Activated effector memory CD4-positive, alpha-beta T cell treated with Interleukin-2 at 50 U/mL for 16 hours (primary cell): Measurements from ENCODE around the gene ZYG11B.
"Not testable (repeated sequence)": the region's sequence is repeated elsewhere in the genome, so short reads cannot be mapped to it uniquely, and the experiment has no call there.

Experiments
- DNase-seq: peaks from one replicate; pipeline ENCODE4 v3.0.0-alpha.2; 2020

Gene ZYG11B

GRCh38 chr1:52759908-52760307 lies 33.7 kb downstream of the ZYG11B start:
- DNase-seq, result no peak

DNA sequence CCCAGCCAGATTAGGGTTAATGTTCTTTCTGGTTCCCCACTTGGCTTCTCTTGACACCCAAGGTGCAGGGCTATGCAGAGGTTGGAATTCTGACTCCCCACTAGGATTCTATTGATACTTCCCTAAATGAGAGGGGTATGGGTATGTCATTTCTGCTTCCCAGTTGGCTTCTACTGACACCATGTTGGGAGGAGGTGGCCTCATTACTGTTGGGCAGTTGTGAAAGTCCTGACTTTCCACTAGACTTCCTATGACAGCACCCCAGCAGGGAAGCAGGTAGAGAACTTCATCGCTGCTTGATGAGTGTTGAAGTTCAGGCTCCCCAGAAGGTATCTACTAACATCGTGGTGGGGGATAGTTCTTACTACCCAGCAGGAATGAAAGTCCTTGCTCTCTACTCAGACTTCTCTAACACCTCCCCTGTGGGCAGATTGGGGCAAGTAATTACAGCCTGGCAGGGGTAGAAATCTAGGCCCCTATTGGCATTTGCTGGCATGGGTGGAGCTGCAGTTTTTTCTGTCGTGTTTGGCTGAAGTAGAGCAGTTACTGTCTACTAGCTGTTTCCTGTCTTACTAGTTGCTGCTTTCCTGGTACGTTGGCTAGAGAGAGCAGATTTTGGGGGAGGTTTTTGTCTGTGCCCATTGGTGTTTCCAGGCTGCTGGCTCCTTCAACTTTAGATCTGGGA lies 41.5 kb downstream of the ZYG11B start:
- no peak for DNase-seq

- no peak for DNase-seq
Measured at GRCh38 chr1:52769346-52770033, 43.2 kb downstream of the ZYG11B start.

DNA sequence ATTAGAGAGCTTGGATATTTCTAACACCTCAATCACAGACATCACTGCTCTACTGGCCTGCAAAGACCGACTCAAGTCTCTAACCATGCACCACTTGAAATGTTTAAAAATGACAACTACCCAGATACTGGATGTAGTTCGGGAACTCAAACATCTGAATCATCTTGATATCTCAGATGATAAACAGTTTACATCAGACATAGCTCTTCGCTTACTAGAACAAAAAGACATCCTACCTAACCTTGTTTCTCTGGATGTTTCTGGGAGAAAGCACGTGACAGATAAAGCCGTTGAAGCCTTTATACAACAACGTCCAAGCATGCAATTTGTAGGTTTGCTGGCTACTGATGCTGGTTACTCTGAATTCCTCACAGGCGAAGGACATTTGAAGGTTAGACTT lies 45.1 kb downstream of the ZYG11B start:
- DNase-seq, result no peak

GRCh38 chr1:52786148-52786547 lies 59.9 kb downstream of the ZYG11B start:
- DNase-seq, result no peak

- DNase-seq, result not testable (repeated sequence)
Measured at GRCh38 chr1:52790429-52790828, 64.2 kb downstream of the ZYG11B start.

DNA sequence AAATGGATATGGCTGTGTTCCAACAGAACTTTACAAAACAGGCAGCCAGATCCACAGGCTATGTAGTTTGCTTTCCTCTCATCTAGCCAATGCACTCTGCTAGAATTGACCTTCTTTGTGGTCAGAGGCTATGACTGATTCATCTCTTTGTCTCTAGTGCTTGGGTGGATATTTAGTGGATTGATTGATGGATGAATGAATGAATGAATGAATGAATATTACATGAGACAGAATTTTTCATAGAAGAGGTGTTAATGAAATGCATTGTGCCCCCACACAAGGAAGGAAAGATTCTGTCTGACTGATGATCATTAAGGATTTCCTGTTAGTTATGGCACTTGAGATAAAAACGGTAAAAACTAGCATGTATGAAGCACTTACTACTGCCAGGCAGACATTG lies 65.8 kb downstream of the ZYG11B start:
- DNase-seq, result no peak

DNA sequence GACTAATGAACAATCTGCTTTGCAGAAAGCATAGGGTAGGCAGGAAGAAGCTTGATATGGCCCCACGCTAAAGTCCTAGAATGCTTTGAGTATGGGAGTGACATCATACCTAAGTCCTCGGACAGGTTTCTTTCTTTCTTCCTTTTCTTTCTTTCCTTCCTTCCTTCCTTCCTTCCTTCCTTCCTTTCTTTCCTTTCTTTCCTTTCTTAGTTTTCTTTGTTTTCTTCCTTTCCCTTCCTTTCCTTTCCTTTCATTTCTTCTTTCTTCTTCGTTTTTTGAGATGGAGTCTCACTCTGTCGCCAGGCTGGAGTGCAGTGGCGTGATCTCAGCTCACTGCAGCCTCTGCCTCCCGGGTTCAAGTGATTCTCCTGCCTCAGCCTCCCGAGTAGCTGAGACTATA lies 67.5 kb downstream of the ZYG11B start:
- not testable (repeated sequence) for DNase-seq

DNA sequence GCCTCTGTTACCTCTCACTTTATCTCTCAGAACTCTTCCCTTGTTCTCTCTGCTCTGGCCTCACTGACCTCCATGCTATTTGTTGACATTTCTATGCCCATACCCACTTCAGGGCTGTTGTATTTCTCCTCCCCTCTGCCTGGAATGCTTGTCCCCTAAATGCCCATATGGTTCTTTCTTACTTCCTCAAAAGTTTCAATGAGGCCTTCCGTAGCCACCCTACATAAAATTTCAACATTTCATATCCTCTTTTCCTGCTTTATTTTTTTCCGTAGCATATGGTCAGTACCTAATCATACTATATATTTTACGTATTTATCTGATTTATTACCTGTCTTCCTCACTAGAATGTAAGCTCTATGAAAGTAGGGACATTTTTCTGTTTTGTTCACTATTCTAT lies 69.2 kb downstream of the ZYG11B start:
- DNase-seq, result no peak

DNA sequence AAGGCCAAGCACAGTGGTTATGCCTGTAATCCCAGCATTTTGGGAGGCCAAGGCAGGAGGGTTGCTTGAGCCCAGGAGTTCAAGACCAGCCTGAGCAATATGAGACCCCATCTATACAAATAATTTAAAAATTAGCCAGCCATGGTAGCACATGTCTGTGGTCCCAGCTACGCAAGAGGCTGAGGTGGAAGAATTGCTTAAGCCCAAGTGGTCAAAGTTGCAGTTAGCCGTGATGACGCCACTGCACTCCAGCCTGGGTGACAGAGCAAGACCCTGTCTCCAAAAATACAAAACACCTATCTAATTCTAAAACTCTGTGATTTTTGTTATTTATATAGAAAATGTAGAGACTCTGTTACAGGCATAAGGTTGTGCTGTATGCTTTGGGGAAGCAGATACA lies 72.1 kb downstream of the ZYG11B start:
- no peak for DNase-seq

DNA sequence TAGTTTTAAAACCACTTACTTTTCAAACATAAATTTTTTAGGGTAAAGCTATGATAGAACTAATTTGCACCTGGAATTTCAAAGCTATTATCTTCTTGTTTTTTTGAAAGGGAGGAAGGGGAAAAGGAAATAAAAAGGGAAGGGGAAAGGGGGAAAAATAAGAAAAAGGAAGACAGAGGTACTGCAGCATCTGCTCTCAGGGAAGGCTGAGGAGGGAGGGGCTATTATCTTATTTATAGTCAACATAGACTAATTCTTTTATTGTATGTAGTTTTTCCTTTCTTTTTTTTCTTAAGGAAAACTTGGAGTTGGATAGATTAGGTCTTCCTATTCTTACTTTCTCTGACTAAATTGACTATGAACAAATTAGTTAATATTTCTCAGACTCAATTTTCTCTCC lies 74.8 kb downstream of the ZYG11B start:
- DNase-seq, result no peak

DNA sequence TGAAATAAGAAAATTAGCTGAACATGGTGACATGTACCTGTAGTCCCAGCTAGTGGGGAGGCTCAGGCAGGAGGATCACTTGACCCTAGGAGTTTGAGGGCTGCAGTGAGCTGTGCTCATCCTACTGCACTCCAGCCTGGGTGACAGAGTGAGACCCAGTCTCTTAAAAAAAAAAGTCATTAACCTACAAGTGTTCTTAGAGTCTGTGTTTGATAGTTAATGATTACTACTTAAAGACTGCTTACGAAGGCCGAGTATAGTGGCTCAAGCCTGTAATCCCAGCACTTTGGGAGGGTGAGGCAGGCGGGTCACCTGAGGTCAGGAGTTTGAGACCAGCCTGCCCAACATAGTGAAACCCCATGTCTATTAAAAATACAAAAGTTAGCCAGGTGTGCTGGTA lies 77.8 kb downstream of the ZYG11B start:
- not testable (repeated sequence) for DNase-seq

- DNase-seq, result no peak
Measured at GRCh38 chr1:52814465-52814864, 88.2 kb downstream of the ZYG11B start.

- not testable (repeated sequence) for DNase-seq
Measured at GRCh38 chr1:52820830-52821229, 94.6 kb downstream of the ZYG11B start.

- no peak for DNase-seq
Measured at GRCh38 chr1:52825868-52826267, 99.6 kb downstream of the ZYG11B start.

GRCh38 chr1:52834798-52835197 lies 108.5 kb downstream of the ZYG11B start:
- no peak for DNase-seq

DNA sequence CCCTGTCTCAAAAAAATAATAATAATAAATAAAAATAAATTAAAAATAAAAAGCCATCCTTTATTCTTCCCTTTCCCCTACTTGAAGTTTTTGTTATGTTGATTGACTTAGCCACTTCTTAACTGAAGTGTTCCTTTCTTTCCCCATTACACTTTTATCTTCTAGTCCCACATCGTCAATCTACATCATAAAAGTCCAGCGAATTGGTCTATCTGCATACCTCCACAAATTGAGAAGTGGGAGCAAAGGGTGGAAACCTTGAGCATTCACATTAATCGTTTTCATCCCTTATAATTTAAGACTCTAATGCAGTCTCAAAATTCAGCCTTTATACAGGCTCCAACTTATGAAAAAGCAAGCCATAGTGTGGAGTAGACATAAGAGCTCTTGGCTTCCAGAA lies 109.8 kb downstream of the ZYG11B start:
- no peak for DNase-seq

DNA sequence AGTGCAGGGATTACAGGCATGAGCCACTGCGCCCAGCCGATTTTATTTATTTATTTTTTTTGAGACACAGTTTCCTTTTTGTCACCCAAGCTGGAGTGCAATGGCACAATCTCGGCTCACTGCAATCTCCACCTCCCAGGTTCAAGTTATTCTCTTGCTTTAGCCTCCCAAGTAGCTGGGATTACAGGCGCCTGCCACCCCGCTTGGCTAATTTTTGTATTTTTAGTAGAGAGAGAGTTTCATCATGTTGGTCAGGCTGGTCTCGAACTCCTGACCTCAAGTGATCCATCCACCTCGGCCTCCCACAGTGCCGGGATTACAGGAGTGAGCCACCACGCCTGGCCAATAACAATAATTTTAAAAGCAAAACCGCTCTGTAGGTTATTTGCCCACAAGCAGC lies 112.9 kb downstream of the ZYG11B start:
- not testable (repeated sequence) for DNase-seq

GRCh38 chr1:52842643-52843310 lies 116.5 kb downstream of the ZYG11B start, which contains the start of gene ZYG11A:
ZYG11A (plus strand) TSS chr1:52842760; CDS start chr1:52842884, 124 bp downstream.
- peak; percentile 58 for DNase-seq

GRCh38 chr1:52845119-52845518 lies 118.9 kb downstream of the ZYG11B start:
- DNase-seq, result not testable (repeated sequence)

DNA sequence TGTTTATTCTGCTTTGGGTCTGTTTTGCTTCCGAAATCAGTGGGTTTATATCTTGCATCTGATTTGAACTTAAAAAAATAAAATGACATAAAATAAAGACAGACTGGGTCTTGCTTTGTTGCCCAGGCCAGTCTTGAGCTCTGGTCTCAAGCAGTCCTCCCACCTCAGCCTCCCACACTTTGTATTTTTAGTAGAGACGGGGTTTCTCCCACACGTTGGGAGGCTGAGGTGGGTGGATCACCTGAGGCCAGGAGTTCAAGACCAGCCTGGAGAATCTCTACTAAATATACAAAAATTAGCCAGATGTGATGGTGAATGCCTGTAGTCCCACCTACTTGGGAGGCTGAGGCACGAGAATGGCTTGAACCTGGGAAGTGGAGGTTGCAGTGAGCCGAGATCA lies 122.2 kb downstream of the ZYG11B start:
- no peak for DNase-seq

DNA sequence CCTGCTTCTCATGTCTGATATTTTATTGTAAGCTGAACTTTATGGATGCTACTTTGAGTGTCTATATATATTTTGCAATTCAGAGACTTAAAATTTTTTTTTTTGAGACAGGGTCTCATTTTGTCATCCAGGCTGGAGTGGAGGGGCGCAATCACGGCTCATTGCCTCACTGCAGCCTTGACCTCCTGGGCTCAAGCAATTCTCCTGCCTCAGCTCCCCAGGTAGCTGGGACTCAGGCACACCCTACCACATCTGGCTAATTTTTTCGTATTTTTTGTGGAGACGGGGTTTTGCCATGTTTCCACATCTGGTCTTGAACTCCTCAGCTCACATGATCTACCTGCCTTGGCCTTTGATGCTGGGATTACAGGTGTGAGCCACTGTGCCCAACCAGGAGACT lies 124.7 kb downstream of the ZYG11B start:
- no peak for DNase-seq

- DNase-seq, result no peak
Measured at GRCh38 chr1:52852854-52853253, 126.6 kb downstream of the ZYG11B start.

GRCh38 chr1:52855584-52855983 lies 129.3 kb downstream of the ZYG11B start:
- no peak for DNase-seq
